ENCODE measurements around the gene ELANE.

GRCh38 chr19:873084-873483 lies 21.0 kb downstream of the ELANE start:
- TF ChIP-seq CTCF (IDR thresholded peaks at IDR 0.05; ENCODE audit: low read length), result no peak
- TF ChIP-seq EZH2 (IDR thresholded peaks at IDR 0.05; ENCODE audit: borderline replicate concordance, low read length), result no peak
